ENCODE results near the gene GPRIN2. TPM values are rescaled to one million over a fixed set of nuclear protein-coding genes. Genes with fewer than 3 reads are reported as not detected.

The GPRIN2 gene
- total RNA-seq, 1 donor from 2014 or later = 0.52 TPM

GRCh38 chr10:46555713-46556514, 544 bp downstream of the GPRIN2 start:
- H3K9ac ChIP-seq (ENCODE audit: low read depth in 1 of 3, low read length in 3 of 3) = no peak overlapping the region
- H3K36me3 ChIP-seq (ENCODE audit: control insufficient read depth in 3 of 3, insufficient read depth in 3 of 3, low read length in 3 of 3) = no peaks in the 10 kb centered on the region
- H3K27me3 ChIP-seq (ENCODE audit: control insufficient read depth in 3 of 3, insufficient read depth in 3 of 3, low read length in 3 of 3) = peaks cover 56 to 85% (median 81%) of the 10 kb centered on the region in 3 donors
- peaks cover 0 to 2% (median 0%) of the 10 kb centered on the region in 3 donors for H3K4me1 ChIP-seq (ENCODE audit: control insufficient read depth in 3 of 3, insufficient read depth in 3 of 3, low read length in 3 of 3)
- no peaks in the 10 kb centered on the region for H3K9me3 ChIP-seq (ENCODE audit: control insufficient read depth in 3 of 3, low read length in 3 of 3)
- no peak overlapping the region for H3K27ac ChIP-seq (ENCODE audit: low read depth, low read length)
- no peak overlapping the region for H3K4me3 ChIP-seq (ENCODE audit: low read length in 3 of 3)

GRCh38 chr10:46555366-46555712, 1.1 kb downstream of the GPRIN2 start:
- Histone ChIP-seq H3K4me3 (ENCODE audit: low read length in 3 of 3) (no peak overlapping the region), H3K9ac (ENCODE audit: low read depth in 1 of 3, low read length in 3 of 3) (no peak overlapping the region), H3K36me3 (ENCODE audit: control insufficient read depth in 3 of 3, insufficient read depth in 3 of 3, low read length in 3 of 3) (no peaks in the 10 kb centered on the region), H3K4me1 (ENCODE audit: control insufficient read depth in 3 of 3, insufficient read depth in 3 of 3, low read length in 3 of 3) (peaks cover 0 to 2% (median 0%) of the 10 kb centered on the region in 3 donors), H3K27ac (ENCODE audit: low read depth, low read length) (no peak overlapping the region), H3K27me3 (ENCODE audit: control insufficient read depth in 3 of 3, insufficient read depth in 3 of 3, low read length in 3 of 3) (peaks cover 56 to 81% (median 81%) of the 10 kb centered on the region in 3 donors), H3K9me3 (ENCODE audit: control insufficient read depth in 3 of 3, low read length in 3 of 3) (no peaks in the 10 kb centered on the region)

- no peaks in the 10 kb centered on the region for H3K9me3 ChIP-seq (ENCODE audit: control insufficient read depth in 3 of 3, low read length in 3 of 3)
- peaks cover 0 to 2% (median 0%) of the 10 kb centered on the region in 3 donors for H3K4me1 ChIP-seq (ENCODE audit: control insufficient read depth in 3 of 3, insufficient read depth in 3 of 3, low read length in 3 of 3)
- H3K27me3 ChIP-seq (ENCODE audit: control insufficient read depth in 3 of 3, insufficient read depth in 3 of 3, low read length in 3 of 3) = peaks cover 58 to 82% (median 78%) of the 10 kb centered on the region in 3 donors
- no peak overlapping the region for H3K27ac ChIP-seq (ENCODE audit: low read depth, low read length)
- no peak overlapping the region for H3K9ac ChIP-seq (ENCODE audit: low read depth in 1 of 3, low read length in 3 of 3)
- H3K36me3 ChIP-seq (ENCODE audit: control insufficient read depth in 3 of 3, insufficient read depth in 3 of 3, low read length in 3 of 3) = no peaks in the 10 kb centered on the region
- H3K4me3 ChIP-seq (ENCODE audit: low read length in 3 of 3) = no peak overlapping the region
Measured at GRCh38 chr10:46554166-46554781, 2.2 kb downstream of the GPRIN2 start.

- H3K9ac ChIP-seq (ENCODE audit: low read depth in 1 of 3, low read length in 3 of 3) = no peak overlapping the region
- no peaks in the 10 kb centered on the region for H3K36me3 ChIP-seq (ENCODE audit: control insufficient read depth in 3 of 3, insufficient read depth in 3 of 3, low read length in 3 of 3)
- no peak overlapping the region for H3K27ac ChIP-seq (ENCODE audit: low read depth, low read length)
- H3K27me3 ChIP-seq (ENCODE audit: control insufficient read depth in 3 of 3, insufficient read depth in 3 of 3, low read length in 3 of 3) = peaks cover 50 to 82% (median 70%) of the 10 kb centered on the region in 3 donors
- H3K9me3 ChIP-seq (ENCODE audit: control insufficient read depth in 3 of 3, low read length in 3 of 3) = no peaks in the 10 kb centered on the region
- H3K4me1 ChIP-seq (ENCODE audit: control insufficient read depth in 3 of 3, insufficient read depth in 3 of 3, low read length in 3 of 3) = peaks cover 0 to 2% (median 0%) of the 10 kb centered on the region in 3 donors
- H3K4me3 ChIP-seq (ENCODE audit: low read length in 3 of 3) = no peak overlapping the region
Measured at GRCh38 chr10:46553238-46554049, 3.0 kb downstream of the GPRIN2 start.

GRCh38 chr10:46552526-46553237, 3.8 kb downstream of the GPRIN2 start:
- Histone ChIP-seq H3K4me3 (ENCODE audit: low read length in 3 of 3) (no peak overlapping the region), H3K36me3 (ENCODE audit: control insufficient read depth in 3 of 3, insufficient read depth in 3 of 3, low read length in 3 of 3) (no peaks in the 10 kb centered on the region), H3K27me3 (ENCODE audit: control insufficient read depth in 3 of 3, insufficient read depth in 3 of 3, low read length in 3 of 3) (peaks cover 43 to 81% (median 68%) of the 10 kb centered on the region in 3 donors), H3K9me3 (ENCODE audit: control insufficient read depth in 3 of 3, low read length in 3 of 3) (no peaks in the 10 kb centered on the region), H3K9ac (ENCODE audit: low read depth in 1 of 3, low read length in 3 of 3) (no peak overlapping the region), H3K4me1 (ENCODE audit: control insufficient read depth in 3 of 3, insufficient read depth in 3 of 3, low read length in 3 of 3) (peaks cover 0 to 2% (median 0%) of the 10 kb centered on the region in 3 donors), H3K27ac (ENCODE audit: low read depth, low read length) (no peak overlapping the region)

- H3K4me1 ChIP-seq (ENCODE audit: control insufficient read depth in 3 of 3, insufficient read depth in 3 of 3, low read length in 3 of 3) = peaks cover 0 to 2% (median 0%) of the 10 kb centered on the region in 3 donors
- H3K4me3 ChIP-seq (ENCODE audit: low read length in 3 of 3) = no peak overlapping the region
- no peaks in the 10 kb centered on the region for H3K36me3 ChIP-seq (ENCODE audit: control insufficient read depth in 3 of 3, insufficient read depth in 3 of 3, low read length in 3 of 3)
- H3K9ac ChIP-seq (ENCODE audit: low read depth in 1 of 3, low read length in 3 of 3) = no peak overlapping the region
- H3K27ac ChIP-seq (ENCODE audit: low read depth, low read length) = no peak overlapping the region
- H3K9me3 ChIP-seq (ENCODE audit: control insufficient read depth in 3 of 3, low read length in 3 of 3) = no peaks in the 10 kb centered on the region
- peaks cover 35 to 79% (median 66%) of the 10 kb centered on the region in 3 donors for H3K27me3 ChIP-seq (ENCODE audit: control insufficient read depth in 3 of 3, insufficient read depth in 3 of 3, low read length in 3 of 3)
Measured at GRCh38 chr10:46551701-46552525, 4.5 kb downstream of the GPRIN2 start.

GRCh38 chr10:46550795-46551700, 5.4 kb downstream of the GPRIN2 start:
- Histone ChIP-seq H3K4me1 (ENCODE audit: control insufficient read depth in 3 of 3, insufficient read depth in 3 of 3, low read length in 3 of 3) (peaks cover 0 to under 1% (median 0%) of the 10 kb centered on the region in 3 donors), H3K27ac (ENCODE audit: low read depth, low read length) (no peak overlapping the region), H3K27me3 (ENCODE audit: control insufficient read depth in 3 of 3, insufficient read depth in 3 of 3, low read length in 3 of 3) (peaks cover 33 to 78% (median 63%) of the 10 kb centered on the region in 3 donors), H3K9me3 (ENCODE audit: control insufficient read depth in 3 of 3, low read length in 3 of 3) (no peaks in the 10 kb centered on the region), H3K36me3 (ENCODE audit: control insufficient read depth in 3 of 3, insufficient read depth in 3 of 3, low read length in 3 of 3) (no peaks in the 10 kb centered on the region), H3K4me3 (ENCODE audit: low read length in 3 of 3) (no peak overlapping the region), H3K9ac (ENCODE audit: low read depth in 1 of 3, low read length in 3 of 3) (no peak overlapping the region)

- no peak overlapping the region for H3K9ac ChIP-seq (ENCODE audit: low read depth in 1 of 3, low read length in 3 of 3)
- no peaks in the 10 kb centered on the region for H3K9me3 ChIP-seq (ENCODE audit: control insufficient read depth in 3 of 3, low read length in 3 of 3)
- H3K4me1 ChIP-seq (ENCODE audit: control insufficient read depth in 3 of 3, insufficient read depth in 3 of 3, low read length in 3 of 3) = no peaks in the 10 kb centered on the region
- no peaks in the 10 kb centered on the region for H3K36me3 ChIP-seq (ENCODE audit: control insufficient read depth in 3 of 3, insufficient read depth in 3 of 3, low read length in 3 of 3)
- H3K27ac ChIP-seq (ENCODE audit: low read depth, low read length) = no peak overlapping the region
- H3K27me3 ChIP-seq (ENCODE audit: control insufficient read depth in 3 of 3, insufficient read depth in 3 of 3, low read length in 3 of 3) = peaks cover 27 to 76% (median 60%) of the 10 kb centered on the region in 3 donors
- H3K4me3 ChIP-seq (ENCODE audit: low read length in 3 of 3) = no peak overlapping the region
Measured at GRCh38 chr10:46550076-46550790, 6.2 kb downstream of the GPRIN2 start.
